SK-N-SH (cell line): ENCODE data around the gene SPDEF. TPM values are rescaled to one million over a fixed set of nuclear protein-coding genes. Genes with fewer than 3 reads are reported as not detected.

ENCODE experiments used
- CTCF ChIA-PET: fragments of 300-600, 350-600 bp; formaldehyde crosslinking; extraction: SDS; loops from one replicate; lab custom pipeline; 2021; lab: Yijun Ruan, JAX
- POLR2A ChIA-PET: fragments of 350-600 bp; sonication (Branson Sonifier 250); formaldehyde crosslinking; extraction: SDS; loops from one replicate; lab custom pipeline; 2020; ENCODE audit warnings: antibody characterized with exemption, inconsistent platforms; lab: Yijun Ruan, JAX
- DNase-seq: peaks from one replicate; pipeline ENCODE4 v3.0.0; 2012
- H2AFZ ChIP-seq: fragments of 200-600 bp; sonication (generic); 2 replicates; pipeline ENCODE4 v1.8.1; 2016; ENCODE audit warnings: antibody characterized with exemption, mild to moderate bottlenecking, low read depth
- H3F3A ChIP-seq: fragments of 200-600 bp; sonication (generic); replicated peaks from 2 replicates; pipeline ENCODE3; 2016; ENCODE audit warnings: antibody characterized with exemption, mild to moderate bottlenecking; ENCODE audit not compliant: insufficient read depth
- H3K27ac ChIP-seq, 2 experiments: fragments of 200-500 bp in 1 of 2; fragments of 200-600 bp in 1 of 2; sonication (Bioruptor generic) in 1 of 2; sonication (generic), shearing (Covaris generic) in 1 of 2; 2 replicates each; pipeline versions ENCODE4 v1.5.1 to v1.6.1; 2014 to 2016; ENCODE audit warnings: low read depth in 2 of 2, inconsistent platforms in 1 of 2, low read length in 1 of 2, mild to moderate bottlenecking in 1 of 2, mixed read lengths in 1 of 2
- H3K27me3 ChIP-seq: fragments of 200-600 bp; sonication (generic), shearing (Covaris generic); 2 replicates; pipeline ENCODE4 v1.6.1; 2016; ENCODE audit warnings: mixed run types; ENCODE audit not compliant: insufficient read depth
- H3K36me3 ChIP-seq, 2 experiments: fragments of 200-500 bp in 1 of 2; fragments of 200-600 bp in 1 of 2; sonication (Bioruptor generic) in 1 of 2; sonication (generic) in 1 of 2; replicated peaks in 1 of 2; 2 replicates each; pipeline versions ENCODE3 to v1.5.1; 2014 to 2016; ENCODE audit warnings: low read length in 1 of 2, mild to moderate bottlenecking in 1 of 2; ENCODE audit not compliant: insufficient read depth in 2 of 2, control insufficient read depth in 1 of 2
- H3K4me1 ChIP-seq, 2 experiments: fragments of 200-500 bp in 1 of 2; fragments of 200-600 bp in 1 of 2; sonication (Bioruptor generic) in 1 of 2; sonication (generic), shearing (Covaris generic) in 1 of 2; 2 replicates each; pipeline versions ENCODE4 v1.5.1 to v1.6.1; 2014 to 2016; ENCODE audit warnings: low read depth in 1 of 2, low read length in 1 of 2, mixed run types in 1 of 2; ENCODE audit not compliant: insufficient read depth in 2 of 2, control insufficient read depth in 1 of 2
- H3K4me2 ChIP-seq: fragments of 200-600 bp; sonication (generic), shearing (Covaris generic); 2 replicates; pipeline ENCODE4 v1.6.1; 2017; ENCODE audit warnings: mixed run types
- H3K4me3 ChIP-seq, 2 experiments: fragments of 200-500 bp in 1 of 2; fragments of 200-600 bp in 1 of 2; sonication (Bioruptor generic) in 1 of 2; sonication (generic), shearing (Covaris generic) in 1 of 2; 2 replicates each; pipeline versions ENCODE4 v1.5.1 to v1.8.1; 2014 to 2016; ENCODE audit warnings: low read depth in 2 of 2, inconsistent platforms in 1 of 2, low read length in 1 of 2, mild to moderate bottlenecking in 1 of 2, mixed read lengths in 1 of 2, moderate library complexity in 1 of 2
- H3K79me2 ChIP-seq: fragments of 200-600 bp; sonication (generic); 2 replicates; pipeline ENCODE4 v1.8.1; 2017; ENCODE audit warnings: mild to moderate bottlenecking; ENCODE audit not compliant: insufficient read depth
- H3K9ac ChIP-seq: fragments of 200-600 bp; sonication (generic); 2 replicates; pipeline ENCODE4 v1.6.1; 2017; ENCODE audit warnings: mixed run types
- H3K9me2 ChIP-seq: fragments of 200-600 bp; sonication (generic); 2 replicates; pipeline ENCODE4 v1.6.1; 2017; ENCODE audit warnings: mixed run types
- H3K9me3 ChIP-seq: fragments of 200-600 bp; sonication (generic); 2 replicates; pipeline ENCODE4 v1.6.1; 2017; ENCODE audit warnings: mixed run types, mild to moderate bottlenecking, moderate library complexity
- H4K20me1 ChIP-seq: fragments of 200-600 bp; sonication (generic); 2 replicates; pipeline ENCODE4 v1.6.1; 2017; ENCODE audit warnings: mild to moderate bottlenecking, mixed run types; ENCODE audit not compliant: insufficient read depth
- ELF1 ChIP-seq: IDR thresholded peaks from 2 replicates; pipeline ENCODE4 v1.4.0; 2012
- EP300 ChIP-seq, 2 experiments: IDR thresholded peaks; 2 replicates each; pipeline versions ENCODE4 v1.4.0 to v1.6.1; 2012; ENCODE audit warnings: borderline replicate concordance in 1 of 2, low read depth in 1 of 2, low read length in 1 of 2
- EZH2phosphoT487 ChIP-seq: fragments of 200-600 bp; sonication (generic); IDR thresholded peaks from 2 replicates; pipeline ENCODE4 v1.6.1; 2017; ENCODE audit warnings: low read depth, mixed run types, mild to moderate bottlenecking, antibody characterized with exemption, moderate library complexity, borderline replicate concordance
- FOXM1 ChIP-seq: IDR thresholded peaks from 2 replicates; pipeline ENCODE4 v1.4.0; 2012; ENCODE audit warnings: low read depth, mild to moderate bottlenecking
- GATA2 ChIP-seq: sonication (generic); formaldehyde crosslinking; IDR thresholded peaks from 2 replicates; pipeline ENCODE4 v1.5.0; 2020; ENCODE audit warnings: mild to moderate bottlenecking, missing genetic modification reagents
- JUND ChIP-seq: IDR thresholded peaks from 2 replicates; pipeline ENCODE4 v1.4.0; 2012
- MEF2A ChIP-seq: IDR thresholded peaks from 2 replicates; pipeline ENCODE4 v1.4.0; 2012; ENCODE audit warnings: low read depth, borderline replicate concordance
- MXI1 ChIP-seq: IDR thresholded peaks from 2 replicates; pipeline ENCODE4 v1.6.1; 2012; ENCODE audit warnings: mild to moderate bottlenecking, low read depth, low read length, improper control_type of control experiment
- NFIC ChIP-seq: IDR thresholded peaks from 2 replicates; pipeline ENCODE4 v1.4.0; 2012; ENCODE audit warnings: borderline replicate concordance
- NRF1 ChIP-seq: IDR thresholded peaks from 2 replicates; pipeline ENCODE4 v1.6.1; 2012; ENCODE audit warnings: low read depth, mild to moderate bottlenecking, low read length
- POLR2AphosphoS5 ChIP-seq: IDR thresholded peaks from 2 replicates; pipeline ENCODE4 v1.6.1; 2012; ENCODE audit warnings: low read depth, low read length
- REST ChIP-seq: IDR thresholded peaks from 2 replicates; pipeline ENCODE4 v1.6.1; 2012; ENCODE audit warnings: mild to moderate bottlenecking, low read depth, low read length, moderate library complexity
- RFX5 ChIP-seq: IDR thresholded peaks from 2 replicates; pipeline ENCODE4 v1.6.1; 2012; ENCODE audit warnings: mild to moderate bottlenecking, improper control_type of control experiment, low read length
- RXRA ChIP-seq: IDR thresholded peaks from 2 replicates; pipeline ENCODE4 v1.4.0; 2012; ENCODE audit warnings: low read depth, mild to moderate bottlenecking, borderline replicate concordance
- TEAD4 ChIP-seq: IDR thresholded peaks from 2 replicates; pipeline ENCODE4 v1.4.0; 2012; ENCODE audit warnings: mild to moderate bottlenecking, borderline replicate concordance; ENCODE audit not compliant: insufficient read depth
- WGBS: methylation state at CpG from one replicate; pipeline ENCODE4 v1.1.6; 2017; ENCODE audit warnings: low lambda C conversion rate; 5-methylcytosine and 5-hydroxymethylcytosine counted together
- polyA plus RNA-seq, 3 experiments: library from polyadenylated mRNA; depleted of rRNA; stranded (reverse); fragments of >200 nt; gene quantifications; 2 replicates each; pipeline ENCODE4 v1.2.3, GENCODE V29; 2012
- TF ChIP-seq, protein P1 (sequence below): IDR thresholded peaks from 2 replicates; pipeline ENCODE4 v1.4.0; 2012; ENCODE audit warnings: low read depth, borderline replicate concordance
- TF ChIP-seq, protein P2 (sequence below): fragments of 150-350 bp; IDR thresholded peaks from 2 replicates; pipeline ENCODE4 v1.6.1; 2016; ENCODE audit warnings: mild to moderate bottlenecking, low read depth, low read length
- TF ChIP-seq, protein P3 (sequence below): IDR thresholded peaks from 2 replicates; pipeline ENCODE4; 2012
- TF ChIP-seq, protein P4 (sequence below): fragments of 150-350 bp; IDR thresholded peaks from 2 replicates; pipeline ENCODE4 v1.6.1; 2017; ENCODE audit warnings: antibody characterized with exemption, low read length, low read depth, borderline replicate concordance

The SPDEF gene
- polyA plus RNA-seq, 1 of the 3 experiments (the other 2 are of a cell fraction): 0.10 TPM

GRCh38 chr6:34565722-34566137, 9.6 kb upstream of the SPDEF start:
- Histone ChIP-seq H3K9ac (no peak overlapping the region), H3K9me2 (no peaks in the 10 kb centered on the region), H2AFZ (no peak overlapping the region), H3K27me3 (no peaks in the 10 kb centered on the region), H4K20me1 (no peaks in the 10 kb centered on the region), H3K36me3 (no peaks in the 10 kb centered on the region), H3K4me2 (no peak overlapping the region), H3K4me3 (no peak overlapping the region), H3F3A (no peaks in the 10 kb centered on the region), H3K27ac (no peak overlapping the region), H3K9me3 (no peaks in the 10 kb centered on the region), H3K79me2 (no peaks in the 10 kb centered on the region)
- CTCF ChIA-PET: no interaction called here
- WGBS: 61% methylated on average over 5 of the region's 5 CpGs
- POLR2A ChIA-PET: no interaction called here
- DNase-seq: peak; percentile 31
- TF ChIP-seq, protein P1, sequence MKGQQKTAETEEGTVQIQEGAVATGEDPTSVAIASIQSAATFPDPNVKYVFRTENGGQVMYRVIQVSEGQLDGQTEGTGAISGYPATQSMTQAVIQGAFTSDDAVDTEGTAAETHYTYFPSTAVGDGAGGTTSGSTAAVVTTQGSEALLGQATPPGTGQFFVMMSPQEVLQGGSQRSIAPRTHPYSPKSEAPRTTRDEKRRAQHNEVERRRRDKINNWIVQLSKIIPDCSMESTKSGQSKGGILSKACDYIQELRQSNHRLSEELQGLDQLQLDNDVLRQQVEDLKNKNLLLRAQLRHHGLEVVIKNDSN: no peak
- TF ChIP-seq ELF1 (no peak), TEAD4 (no peak), JUND (no peak), RFX5 (no peak), RXRA (no peak), EZH2phosphoT487 (no peak), EP300 (IDR thresholded peaks at IDR 0.05; ENCODE audit: borderline replicate concordance in 1 of 2, low read depth in 1 of 2, low read length in 1 of 2) (no peak), NRF1 (no peak), MXI1 (no peak), NFIC (no peak), FOXM1 (no peak), MEF2A (no peak), GATA2 (CRISPR knock-in tag) (no peak), POLR2AphosphoS5 (no peak), REST (no peak)
- TF ChIP-seq, protein P2, sequence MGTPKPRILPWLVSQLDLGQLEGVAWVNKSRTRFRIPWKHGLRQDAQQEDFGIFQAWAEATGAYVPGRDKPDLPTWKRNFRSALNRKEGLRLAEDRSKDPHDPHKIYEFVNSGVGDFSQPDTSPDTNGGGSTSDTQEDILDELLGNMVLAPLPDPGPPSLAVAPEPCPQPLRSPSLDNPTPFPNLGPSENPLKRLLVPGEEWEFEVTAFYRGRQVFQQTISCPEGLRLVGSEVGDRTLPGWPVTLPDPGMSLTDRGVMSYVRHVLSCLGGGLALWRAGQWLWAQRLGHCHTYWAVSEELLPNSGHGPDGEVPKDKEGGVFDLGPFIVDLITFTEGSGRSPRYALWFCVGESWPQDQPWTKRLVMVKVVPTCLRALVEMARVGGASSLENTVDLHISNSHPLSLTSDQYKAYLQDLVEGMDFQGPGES: no peak
- TF ChIP-seq, protein P3, sequence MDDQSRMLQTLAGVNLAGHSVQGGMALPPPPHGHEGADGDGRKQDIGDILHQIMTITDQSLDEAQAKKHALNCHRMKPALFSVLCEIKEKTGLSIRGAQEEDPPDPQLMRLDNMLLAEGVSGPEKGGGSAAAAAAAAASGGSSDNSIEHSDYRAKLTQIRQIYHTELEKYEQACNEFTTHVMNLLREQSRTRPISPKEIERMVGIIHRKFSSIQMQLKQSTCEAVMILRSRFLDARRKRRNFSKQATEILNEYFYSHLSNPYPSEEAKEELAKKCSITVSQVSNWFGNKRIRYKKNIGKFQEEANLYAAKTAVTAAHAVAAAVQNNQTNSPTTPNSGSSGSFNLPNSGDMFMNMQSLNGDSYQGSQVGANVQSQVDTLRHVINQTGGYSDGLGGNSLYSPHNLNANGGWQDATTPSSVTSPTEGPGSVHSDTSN: no peak
- TF ChIP-seq, protein P4, sequence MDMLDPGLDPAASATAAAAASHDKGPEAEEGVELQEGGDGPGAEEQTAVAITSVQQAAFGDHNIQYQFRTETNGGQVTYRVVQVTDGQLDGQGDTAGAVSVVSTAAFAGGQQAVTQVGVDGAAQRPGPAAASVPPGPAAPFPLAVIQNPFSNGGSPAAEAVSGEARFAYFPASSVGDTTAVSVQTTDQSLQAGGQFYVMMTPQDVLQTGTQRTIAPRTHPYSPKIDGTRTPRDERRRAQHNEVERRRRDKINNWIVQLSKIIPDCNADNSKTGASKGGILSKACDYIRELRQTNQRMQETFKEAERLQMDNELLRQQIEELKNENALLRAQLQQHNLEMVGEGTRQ: no peak
- TF ChIP-seq, all 33 proteins: peak for 0
- no peaks in the 10 kb centered on the region; a peak in 1 of 4 replicates for H3K4me1 ChIP-seq
